K562 (cell line): ENCODE results near the gene FKBP8. TPM values are rescaled to one million over a fixed set of nuclear protein-coding genes. Genes with fewer than 3 reads are reported as not detected.

ENCODE experiments used
- ATAC-seq: fragments of 200-7000 bp; cut with Tn5 transposase; 3 replicates; pipeline ENCODE4 v1.9.1; 2020; ENCODE audit warnings: moderate library complexity
- BruUV-seq: library from RNA; stranded (reverse); fragments of 400-500 nt; replicated peaks from 2 replicates; lab custom pipeline; 2021; lab: Mats Ljungman, UMichigan
- CTCF ChIA-PET: fragments of 300-600 bp; formaldehyde crosslinking; extraction: SDS; loops from one replicate; lab custom pipeline; 2021; ENCODE audit warnings: low intra/inter-chr PET ratio; lab: Yijun Ruan, JAX
- POLR2A ChIA-PET: fragments of 300-600, 350-650 bp; sonication (Branson Sonifier 250); formaldehyde crosslinking; extraction: SDS; loops from one replicate; lab custom pipeline; 2021; ENCODE audit warnings: antibody characterized with exemption, inconsistent platforms; lab: Yijun Ruan, JAX
- DNase-seq, 4 experiments: peaks; one replicate each; pipeline versions ENCODE4 v3.0.0 to v3.0.0-alpha.2; 2011 to 2018; ENCODE audit warnings: low spot score in 3 of 4, mixed read lengths in 3 of 4; ENCODE audit errors: extremely low read depth in 1 of 4
- FAIRE-seq: peaks from 2 replicates; lab custom pipeline; 2011; peaks lifted over from hg19 to GRCh38; lab: Jason Lieb, UNC
- H2AFZ ChIP-seq: 2 replicates; pipeline ENCODE4 v1.6.0; 2011; ENCODE audit warnings: low read depth, low read length, control low read depth, inconsistent platforms
- H3K27ac ChIP-seq: fragments of 200-600 bp; 3 replicates; pipeline ENCODE4 v1.8.0; 2011; ENCODE audit warnings: low read depth, mild to moderate bottlenecking, control low read depth, inconsistent platforms, low read length, moderate library complexity, mixed read lengths; ENCODE audit errors: extremely low read depth
- H3K27me3 ChIP-seq, 2 experiments: fragments of 300-600 bp in 1 of 2; 2 replicates in 1 of 2; 3 replicates in 1 of 2; pipeline versions ENCODE4 v1.6.0 to v1.8.0; 2011; ENCODE audit warnings: inconsistent platforms in 2 of 2, low read length in 2 of 2, mild to moderate bottlenecking in 1 of 2, mixed read lengths in 1 of 2, moderate library complexity in 1 of 2; ENCODE audit not compliant: control insufficient read depth in 2 of 2, insufficient read depth in 2 of 2
- H3K36me3 ChIP-seq: fragments of 300-600 bp; 3 replicates; pipeline ENCODE4 v1.8.0; 2011; ENCODE audit warnings: mild to moderate bottlenecking, low read length, inconsistent platforms; ENCODE audit not compliant: control insufficient read depth, insufficient read depth
- H3K4me1 ChIP-seq, 2 experiments: fragments of 200-600 bp in 1 of 2; replicated peaks in 1 of 2; 2 replicates in 1 of 2; 3 replicates in 1 of 2; pipeline versions ENCODE4 v1.5.1 to v1.8.0; 2011; ENCODE audit warnings: inconsistent platforms in 2 of 2, low read length in 2 of 2, mild to moderate bottlenecking in 1 of 2, mixed read lengths in 1 of 2, moderate library complexity in 1 of 2; ENCODE audit not compliant: control insufficient read depth in 2 of 2, insufficient read depth in 2 of 2
- H3K4me2 ChIP-seq: 2 replicates; pipeline ENCODE4 v1.6.1; 2011; ENCODE audit warnings: low read length, control low read depth, inconsistent platforms, mixed read lengths; ENCODE audit not compliant: insufficient read depth
- H3K4me3 ChIP-seq: fragments of 200-600 bp; sonication (generic), shearing (Covaris generic); 2 replicates; pipeline ENCODE4 v1.5.1; 2016; ENCODE audit warnings: control low read depth, inconsistent platforms
- H3K79me2 ChIP-seq: fragments of 200-600 bp; 3 replicates; pipeline ENCODE4 v1.8.0; 2011; ENCODE audit warnings: low read length, inconsistent platforms; ENCODE audit not compliant: control insufficient read depth, insufficient read depth
- H3K9ac ChIP-seq, 2 experiments: 2 replicates each; pipeline versions ENCODE4 v1.6.0 to v1.6.1; 2011; ENCODE audit warnings: low read depth in 2 of 2, low read length in 2 of 2, control low read depth in 1 of 2, inconsistent platforms in 1 of 2, mild to moderate bottlenecking in 1 of 2, mixed read lengths in 1 of 2; ENCODE audit not compliant: insufficient read depth in 1 of 2
- H3K9me1 ChIP-seq: one replicate; pipeline ENCODE4 v1.6.0; 2011; ENCODE audit warnings: inconsistent platforms, mild to moderate bottlenecking, low read length, moderate library complexity; ENCODE audit not compliant: control insufficient read depth, insufficient read depth
- H3K9me3 ChIP-seq: replicated peaks from 2 replicates; pipeline ENCODE4 v1.5.1; 2011; ENCODE audit warnings: low read depth, low read length, inconsistent platforms; ENCODE audit not compliant: control insufficient read depth, insufficient read depth
- H4K20me1 ChIP-seq: replicated peaks from 2 replicates; pipeline ENCODE4 v1.6.1; 2011; ENCODE audit warnings: low read length, inconsistent platforms, mixed read lengths; ENCODE audit not compliant: control insufficient read depth, insufficient read depth
- CBFA2T2 ChIP-seq: fragments of 450-650 bp; conservative IDR thresholded peaks from 2 replicates; pipeline ENCODE4 v1.6.1; 2017; ENCODE audit warnings: mild to moderate bottlenecking
- DNMT1 ChIP-seq: fragments of 450-650 bp; IDR thresholded peaks from 2 replicates; pipeline ENCODE4 v1.6.1; 2016; ENCODE audit warnings: antibody characterized with exemption, mild to moderate bottlenecking
- HDGF ChIP-seq: fragments of 450-650 bp; IDR thresholded peaks from 2 replicates; pipeline ENCODE4 v1.6.1; 2016
- KAT7 ChIP-seq: sonication (generic); formaldehyde crosslinking; IDR thresholded peaks from 2 replicates; pipeline ENCODE4 v1.8.0; 2022; ENCODE audit warnings: missing genetic modification reagents, mild to moderate bottlenecking, borderline replicate concordance
- NEUROD1 ChIP-seq: fragments of 150-350 bp; IDR thresholded peaks from 2 replicates; pipeline ENCODE4 v1.6.1; 2014; ENCODE audit warnings: borderline replicate concordance, low read length, low read depth; ENCODE audit not compliant: partially characterized antibody
- NRF1 ChIP-seq, 2 experiments: fragments of 450-650 bp; IDR thresholded peaks in 1 of 2; conservative IDR thresholded peaks in 1 of 2; 2 replicates each; pipeline ENCODE4 v1.6.1; 2014; ENCODE audit warnings: mild to moderate bottlenecking in 2 of 2
- PHB2 ChIP-seq: fragments of 450-650 bp; IDR thresholded peaks from 2 replicates; pipeline ENCODE4 v1.6.1; 2017; ENCODE audit warnings: low read depth
- PPARD ChIP-seq: fragments of 250-450 bp; sonication (Bioruptor Pico); IDR thresholded peaks from 2 replicates; pipeline ENCODE4 v1.8.0; 2022; ENCODE audit warnings: inconsistent platforms, mild to moderate bottlenecking, moderate library complexity
- TFAP4 ChIP-seq: sonication (generic); formaldehyde crosslinking; IDR thresholded peaks from 2 replicates; pipeline ENCODE4 v1.8.0; 2022; ENCODE audit warnings: missing genetic modification reagents, mild to moderate bottlenecking, moderate library complexity, borderline replicate concordance
- ZNF165 ChIP-seq: fragments of 250-450 bp; sonication (Bioruptor Pico); IDR thresholded peaks from 2 replicates; pipeline ENCODE4 v1.4.0; 2020; ENCODE audit warnings: borderline replicate concordance
- WGBS: fragments of 100-300 bp; shearing (Covaris generic); methylation state at CpG from one replicate; pipeline ENCODE4 v1.1.6; 2016; ENCODE audit warnings: low coverage, mixed read lengths; ENCODE audit not compliant: insufficient coverage; ENCODE audit errors: missing lambda C conversion rate; 5-methylcytosine and 5-hydroxymethylcytosine counted together
- in situ Hi-C: fragments of 300-500 bp; cut with MboI; formaldehyde crosslinking; loops from 4 replicates; pipeline ENCODE4 v1.15.0; 2018; ENCODE audit warnings: inconsistent platforms, mixed read lengths
- intact Hi-C: fragments of 100-400 bp; cut with micrococcal nuclease; formaldehyde crosslinking; loops from 2 replicates; pipeline ENCODE4 v1.14.2; 2022
- polyA plus RNA-seq, 8 experiments: library from polyadenylated mRNA; depleted of rRNA in 4 of 8; stranded (reverse) in 5 of 8; unstranded in 3 of 8; fragments of >200 nt; fragmentation: Nextera tagmentation in 2 of 8; fragmentation: Illumina TruSeq in 1 of 8; extraction: Ambion mirVana in 2 of 8; extraction: Trizol in 1 of 8; gene quantifications; 2 replicates each; pipeline versions ENCODE4 v1.2.1 to v1.2.3, GENCODE V29; 2011 to 2014; ENCODE audit warnings: inconsistent platforms in 1 of 8, missing spikeins in 1 of 8
- total RNA-seq, 7 experiments: library from RNA; depleted of rRNA in 6 of 7; stranded (reverse); fragments of >200 nt in 6 of 7; fragmentation: Illumina TruSeq in 2 of 7; extraction: Trizol in 2 of 7; gene quantifications; 2 replicates each; pipeline versions ENCODE4 v1.2.1 to v1.2.3, GENCODE V29; 2011 to 2021; ENCODE audit warnings: low replicate concordance in 1 of 7

The FKBP8 gene
- total and polyA plus RNA-seq, 9 of the 15 experiments (the other 6 are each of a cell fraction or from before 2014, with no cell fraction given) = 0.46 to 236 (median 104) TPM

- Histone ChIP-seq H3K4me2 (no peak overlapping the region), H3K27me3 (no peaks in the 10 kb centered on the region), H4K20me1 (peaks cover 53% of the 10 kb centered on the region), H2AFZ (no peak overlapping the region), H3K4me1 (peaks cover 20 to 39% of the 10 kb centered on the region in 2 experiments), H3K79me2 (peaks cover 90% of the 10 kb centered on the region), H3K9ac (no peak overlapping the region), H3K27ac (no peak overlapping the region), H3K9me1 (peaks cover 14% of the 10 kb centered on the region), H3K4me3 (no peak overlapping the region), H3K9me3 (no peaks in the 10 kb centered on the region), H3K36me3 (peaks cover 13% of the 10 kb centered on the region)
- 96% methylated on average over 4 of the region's 4 CpGs for WGBS
- DNase-seq (no peak), ATAC-seq (no peak), FAIRE-seq (no peak)
- ChIA-PET POLR2A (interaction anchor here (1.1 to 7.0 kb wide), 3 partner anchors 9 to 40 kb away, joined by 3 to 84 read pairs (median 5); partner anchors contain the start of gene KXD1), CTCF (interaction anchor here (0.6 kb wide), 1 partner anchor 21 kb away, joined by 4 read pairs; no protein-coding TSS in a partner anchor)
- in situ Hi-C loops = no loop called here
- TF ChIP-seq KAT7 (CRISPR knock-in tag) (no peak), NEUROD1 (no peak), PHB2 (no peak), DNMT1 (no peak), HDGF (no peak), NRF1 (conservative IDR thresholded peaks at IDR 0.05 in 1 of 2, IDR thresholded peaks at IDR 0.05 in 1 of 2) (no peak), CBFA2T2 (no peak), PPARD (CRISPR knock-in tag) (no peak), TFAP4 (CRISPR knock-in tag) (no peak), ZNF165 (no peak)
- intact Hi-C loops = no loop called here
- BruUV-seq = no TSS peak
Measured at GRCh38 chr19:18517606-18518005, 25.8 kb downstream of the FKBP8 start.
